HG02763 (cell line): Measurements from ENCODE around the gene QPCTL.
"Not testable (repeated sequence)": the region's sequence is repeated elsewhere in the genome, so short reads cannot be mapped to it uniquely, and the experiment has no call there.

Source experiments
- ATAC-seq: cut with Tn5 transposase; IDR thresholded peaks from one replicate; pipeline ENCODE4 v1.9.1; 2021; ENCODE audit warnings: mild to moderate bottlenecking, moderate library complexity; ENCODE audit not compliant: unreplicated experiment

The QPCTL gene

GRCh38 chr19:45716359-45717130 is 24.1 kb downstream of the QPCTL start:
- ATAC-seq, result no peak

DNA sequence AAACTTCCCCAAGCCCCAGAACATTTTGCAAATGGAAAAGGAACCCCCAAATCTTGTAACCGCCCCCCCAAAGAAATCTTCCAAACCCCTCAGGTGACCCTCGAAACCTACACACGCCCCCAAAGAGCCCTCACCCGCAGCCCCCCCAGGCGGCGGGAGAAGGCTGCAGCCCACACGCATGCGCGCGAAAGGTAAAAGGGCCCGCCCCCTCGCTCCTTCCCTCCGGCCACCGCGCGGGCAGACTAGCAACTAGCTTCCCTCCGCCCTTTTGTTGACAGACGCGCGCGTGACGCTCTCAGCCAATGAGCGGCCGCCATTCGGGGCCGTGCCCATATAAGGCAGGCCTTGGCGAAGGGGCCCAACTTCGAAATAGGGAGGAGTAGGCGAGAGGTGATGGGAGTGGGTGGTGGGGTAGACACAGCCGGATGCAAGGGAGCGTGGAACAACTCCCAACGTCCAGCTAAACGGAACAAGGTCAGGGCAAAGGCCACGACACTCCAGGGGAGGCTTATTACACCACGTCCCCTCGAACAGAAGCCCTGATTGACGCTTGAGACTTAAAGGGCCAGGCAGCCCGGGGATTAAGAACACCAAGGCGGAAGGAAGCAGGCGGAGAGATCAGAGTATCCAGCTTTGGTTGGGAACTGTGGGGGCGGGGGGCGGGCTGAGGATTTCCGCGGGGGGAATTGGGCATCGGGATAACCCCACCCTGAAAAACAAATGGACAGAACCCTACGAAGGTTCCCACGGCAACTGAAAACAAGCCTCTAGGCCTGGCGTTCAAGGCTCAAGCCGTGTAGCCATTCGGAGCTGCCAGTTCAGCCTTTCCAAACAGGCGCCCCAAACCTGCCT is 24.9 kb downstream of the QPCTL start:
- peak; percentile 90 for ATAC-seq

- no peak for ATAC-seq
Observed at GRCh38 chr19:45717983-45718650, 25.7 kb downstream of the QPCTL start.

GRCh38 chr19:45720065-45720464 is 27.6 kb downstream of the QPCTL start:
- not testable (repeated sequence) for ATAC-seq

GRCh38 chr19:45728683-45729082 is 36.2 kb downstream of the QPCTL start:
- ATAC-seq, result not testable (repeated sequence)

DNA sequence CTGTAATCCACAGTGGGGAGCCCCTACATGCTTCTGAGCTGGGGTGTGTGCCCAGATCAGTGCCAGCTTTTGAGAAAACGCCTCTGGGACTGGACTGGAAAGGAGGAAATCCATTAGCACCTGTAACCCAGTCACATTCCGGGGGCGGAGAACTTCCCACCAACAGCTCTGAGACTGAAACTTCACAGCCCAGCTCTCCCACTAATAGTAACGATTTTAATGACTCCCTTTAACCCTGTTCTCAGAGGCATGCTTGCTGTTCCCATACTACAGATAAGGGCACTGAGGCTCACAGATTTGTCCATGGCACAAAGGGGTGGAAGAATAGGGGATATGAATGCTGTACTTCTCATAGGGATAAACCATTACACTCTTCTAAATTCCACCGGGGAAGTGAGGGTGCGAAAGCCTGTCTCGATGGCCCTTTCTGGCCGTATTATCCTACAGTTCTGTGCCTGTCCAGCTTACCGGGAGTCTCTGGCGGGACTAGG is 37.4 kb downstream of the QPCTL start:
- no peak for ATAC-seq

GRCh38 chr19:45730368-45731288 is 38.2 kb downstream of the QPCTL start, which contains the start of gene FBXO46:
FBXO46 (minus strand) TSS chr19:45730896; CDS start chr19:45713495, 17,401 bp downstream.
- ATAC-seq, result peak; percentile 89

GRCh38 chr19:45733160-45733810 is 40.8 kb downstream of the QPCTL start, which contains the start of gene MEIOSIN:
MEIOSIN (plus strand) TSS chr19:45733439; CDS start chr19:45735377, 1,938 bp downstream.
- no peak for ATAC-seq

DNA sequence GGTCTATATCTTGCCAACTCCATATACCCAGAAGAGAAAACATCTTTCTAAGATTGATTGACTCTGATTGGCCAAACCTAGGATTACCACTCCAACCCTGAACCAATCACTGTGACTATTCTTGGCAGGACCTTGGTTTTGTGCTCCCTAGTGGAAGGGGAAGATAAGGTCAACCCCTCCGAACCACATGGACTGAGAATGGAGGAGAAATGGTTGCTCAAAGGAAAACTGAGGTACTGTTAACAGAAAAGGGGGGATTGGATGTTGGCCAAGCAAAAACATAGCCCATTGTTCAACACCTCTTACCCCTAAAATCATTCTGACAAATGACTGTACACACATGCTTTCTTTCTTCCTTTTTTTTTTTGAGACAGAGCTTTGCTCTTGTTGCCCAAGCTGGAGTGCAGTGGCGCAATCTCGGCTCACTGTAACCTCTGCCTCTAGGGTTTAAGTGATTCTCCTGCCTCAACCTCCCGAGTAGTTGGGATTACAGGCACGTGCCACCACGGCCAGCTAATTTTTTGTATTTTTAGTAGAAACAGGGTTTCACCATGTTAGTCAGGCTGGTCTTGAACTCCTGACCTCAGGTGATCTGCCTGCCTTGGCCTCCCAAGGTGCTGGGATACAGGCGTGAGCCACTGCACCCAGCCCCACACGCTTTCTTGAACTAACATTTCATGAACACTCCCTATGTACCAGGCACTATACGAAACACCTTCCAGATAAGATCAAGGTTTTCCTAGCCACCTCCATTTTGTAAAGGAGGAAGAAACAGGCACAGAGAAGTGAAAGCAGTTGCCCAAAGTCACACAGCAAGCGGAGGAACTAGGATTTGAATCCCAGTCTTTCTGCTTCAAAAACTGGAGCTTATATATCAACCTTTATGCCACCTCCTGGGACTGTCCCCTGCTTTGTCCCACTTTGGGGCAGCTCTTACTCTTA is 47.3 kb downstream of the QPCTL start:
- ATAC-seq, result no peak

GRCh38 chr19:45742969-45743368 is 50.5 kb downstream of the QPCTL start:
- no peak for ATAC-seq

GRCh38 chr19:45745606-45746005 is 53.1 kb downstream of the QPCTL start:
- ATAC-seq, result no peak

DNA sequence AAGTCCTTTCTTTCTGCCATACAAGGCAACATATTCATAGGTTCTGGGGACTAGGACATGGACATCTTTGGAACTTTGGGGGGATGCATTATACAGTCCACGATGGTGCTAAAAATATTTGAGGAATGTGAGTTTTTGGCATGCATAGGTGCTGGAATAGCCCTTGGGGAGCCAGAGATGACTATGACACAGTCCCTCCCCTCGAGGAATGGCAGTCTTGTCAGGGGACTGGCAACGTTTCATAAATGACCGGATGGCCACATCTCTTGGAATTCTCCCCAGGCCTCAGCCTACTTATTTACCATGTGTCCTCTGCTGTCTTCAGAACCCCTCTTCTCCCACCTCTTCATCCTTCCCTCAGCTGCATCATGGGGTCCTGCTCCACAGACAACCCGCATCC is 54.4 kb downstream of the QPCTL start:
- no peak for ATAC-seq

- ATAC-seq, result no peak
Observed at GRCh38 chr19:45747513-45747912, 55.0 kb downstream of the QPCTL start.

DNA sequence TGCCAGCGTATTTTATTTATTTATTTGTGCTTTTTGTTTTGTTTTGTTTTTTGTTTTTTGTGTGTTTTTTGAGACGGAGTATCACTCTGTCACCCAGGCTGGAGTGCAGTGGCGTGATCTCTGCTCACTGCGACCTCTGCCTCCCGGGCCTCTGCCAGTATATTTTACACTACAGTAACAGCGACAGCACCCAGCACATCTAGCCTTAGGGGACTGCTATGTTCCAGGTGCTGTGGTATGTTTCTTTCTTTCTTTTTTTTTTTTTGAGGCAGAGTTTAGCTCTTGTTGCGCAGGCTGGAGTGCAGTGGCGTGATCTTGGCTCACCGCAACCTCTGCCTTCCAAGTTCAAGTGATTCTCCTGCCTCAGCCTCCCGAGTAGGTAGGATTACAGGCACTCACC is 59.0 kb downstream of the QPCTL start:
- not testable (repeated sequence) for ATAC-seq

DNA sequence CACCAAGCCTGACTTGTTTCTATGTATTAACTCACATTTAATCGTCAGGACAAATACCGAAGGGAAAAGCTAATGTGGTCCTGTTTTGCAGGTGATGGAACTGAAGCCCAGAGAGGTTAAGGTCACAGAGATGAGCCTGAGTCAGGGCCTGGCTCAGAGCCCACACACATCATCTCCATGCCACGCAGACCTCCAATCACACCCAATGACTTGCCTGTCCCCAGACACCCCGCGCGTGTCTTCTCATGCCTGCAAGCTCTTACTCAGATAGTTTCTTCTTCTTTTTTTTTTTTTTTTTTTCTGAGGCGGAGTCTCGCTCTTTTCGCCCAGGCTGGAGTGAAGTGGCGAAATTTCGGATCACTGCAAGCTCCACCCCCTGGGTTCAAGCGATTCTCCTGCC is 60.2 kb downstream of the QPCTL start:
- ATAC-seq, result no peak

GRCh38 chr19:45753548-45753947 is 61.1 kb downstream of the QPCTL start:
- ATAC-seq, result no peak
